ENCODE data around the gene PPM1B. TPM values are rescaled to one million over a fixed set of nuclear protein-coding genes. Genes with fewer than 3 reads are reported as not detected.

PPM1B gene
- total and polyA plus RNA-seq, 10 of the 15 experiments (the other 5 are each of a cell fraction or from before 2014, with no cell fraction given) = 12.5 to 53.4 (median 33.7) TPM

GRCh38 chr2:44136252-44136651 lies 32.4 kb upstream of the PPM1B start (continued):
- TF ChIP-seq, protein P1, sequence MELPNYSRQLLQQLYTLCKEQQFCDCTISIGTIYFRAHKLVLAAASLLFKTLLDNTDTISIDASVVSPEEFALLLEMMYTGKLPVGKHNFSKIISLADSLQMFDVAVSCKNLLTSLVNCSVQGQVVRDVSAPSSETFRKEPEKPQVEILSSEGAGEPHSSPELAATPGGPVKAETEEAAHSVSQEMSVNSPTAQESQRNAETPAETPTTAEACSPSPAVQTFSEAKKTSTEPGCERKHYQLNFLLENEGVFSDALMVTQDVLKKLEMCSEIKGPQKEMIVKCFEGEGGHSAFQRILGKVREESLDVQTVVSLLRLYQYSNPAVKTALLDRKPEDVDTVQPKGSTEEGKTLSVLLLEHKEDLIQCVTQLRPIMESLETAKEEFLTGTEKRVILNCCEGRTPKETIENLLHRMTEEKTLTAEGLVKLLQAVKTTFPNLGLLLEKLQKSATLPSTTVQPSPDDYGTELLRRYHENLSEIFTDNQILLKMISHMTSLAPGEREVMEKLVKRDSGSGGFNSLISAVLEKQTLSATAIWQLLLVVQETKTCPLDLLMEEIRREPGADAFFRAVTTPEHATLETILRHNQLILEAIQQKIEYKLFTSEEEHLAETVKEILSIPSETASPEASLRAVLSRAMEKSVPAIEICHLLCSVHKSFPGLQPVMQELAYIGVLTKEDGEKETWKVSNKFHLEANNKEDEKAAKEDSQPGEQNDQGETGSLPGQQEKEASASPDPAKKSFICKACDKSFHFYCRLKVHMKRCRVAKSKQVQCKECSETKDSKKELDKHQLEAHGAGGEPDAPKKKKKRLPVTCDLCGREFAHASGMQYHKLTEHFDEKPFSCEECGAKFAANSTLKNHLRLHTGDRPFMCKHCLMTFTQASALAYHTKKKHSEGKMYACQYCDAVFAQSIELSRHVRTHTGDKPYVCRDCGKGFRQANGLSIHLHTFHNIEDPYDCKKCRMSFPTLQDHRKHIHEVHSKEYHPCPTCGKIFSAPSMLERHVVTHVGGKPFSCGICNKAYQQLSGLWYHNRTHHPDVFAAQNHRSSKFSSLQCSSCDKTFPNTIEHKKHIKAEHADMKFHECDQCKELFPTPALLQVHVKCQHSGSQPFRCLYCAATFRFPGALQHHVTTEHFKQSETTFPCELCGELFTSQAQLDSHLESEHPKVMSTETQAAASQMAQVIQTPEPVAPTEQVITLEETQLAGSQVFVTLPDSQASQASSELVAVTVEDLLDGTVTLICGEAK (IDR thresholded peaks at IDR 0.05; ENCODE audit: borderline replicate concordance) = no peak
- TF ChIP-seq MTA3 (IDR thresholded peaks at IDR 0.05; ENCODE audit: borderline replicate concordance, low read length) (no peak), BMI1 (IDR thresholded peaks at IDR 0.05; ENCODE audit: borderline replicate concordance) (no peak), POU2F2 (IDR thresholded peaks at IDR 0.05; ENCODE audit: borderline replicate concordance, low read depth, low read length) (no peak), SMAD1 (IDR thresholded peaks at IDR 0.05; ENCODE audit: low read depth, partially characterized antibody) (no peak), ZSCAN29 (IDR thresholded peaks at IDR 0.05) (no peak)

DNA sequence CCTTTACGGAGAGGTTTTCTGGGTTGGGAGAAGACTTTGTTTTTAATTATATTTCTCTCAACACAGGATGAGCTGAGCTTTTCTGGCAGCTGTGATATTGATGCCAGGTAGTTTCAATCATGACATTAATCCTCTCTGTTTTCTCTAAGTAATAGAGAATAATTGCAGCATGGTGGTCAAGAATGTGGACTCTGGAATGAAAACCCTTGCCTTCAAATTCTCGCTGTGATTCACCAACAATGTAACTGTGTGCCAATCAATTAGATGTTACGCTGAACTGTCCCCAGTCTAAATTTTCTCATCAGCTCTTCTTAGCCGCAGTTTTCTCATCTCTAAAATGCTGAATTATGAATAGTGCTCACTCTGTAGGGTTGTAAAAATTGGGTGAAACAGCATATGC lies 31.6 kb upstream of the PPM1B start:
- H4K20me1 ChIP-seq (ENCODE audit: control insufficient read depth, insufficient read depth) = no peaks in the 10 kb centered on the region
- no peak for DNase-seq (ENCODE audit: low read depth, low spot score)
- H3K4me1 ChIP-seq (ENCODE audit: control insufficient read depth, insufficient read depth, low read length) = no peaks in the 10 kb centered on the region
- no peak for ATAC-seq
- TF ChIP-seq DPF2 (IDR thresholded peaks at IDR 0.05) (no peak), GABPA (IDR thresholded peaks at IDR 0.05; ENCODE audit: low read depth) (no peak)
- no peaks in the 10 kb centered on the region for H3K27me3 ChIP-seq (replicated peaks in 1 of 2; ENCODE audit: control insufficient read depth in 2 of 2, insufficient read depth in 2 of 2, low read length in 1 of 2)
- H3K9ac ChIP-seq (ENCODE audit: control insufficient read depth, insufficient read depth, low read length) = no peak overlapping the region
- H2AFZ ChIP-seq (ENCODE audit: control insufficient read depth, low read depth, low read length) = no peak overlapping the region
- ChIA-PET CTCF (no interaction called here), POLR2A (no interaction called here), RAD21 (ENCODE audit: unreplicated experiment) (no interaction called here), SMC1A (ENCODE audit: uncharacterized antibody, unreplicated experiment) (no interaction called here)
- H3K79me2 ChIP-seq (ENCODE audit: control insufficient read depth, insufficient read depth, low read length) = no peaks in the 10 kb centered on the region
- H3K27ac ChIP-seq (ENCODE audit: control insufficient read depth, insufficient read depth) = no peak overlapping the region
- H3K4me3 ChIP-seq = no peak overlapping the region
- H3K4me2 ChIP-seq (ENCODE audit: control insufficient read depth, insufficient read depth) = no peak overlapping the region
- WGBS (ENCODE audit: insufficient coverage, insufficient replicate concordance, low lambda C conversion rate, missing lambda C conversion rate) = 58% methylated on average over 4 of the region's 4 CpGs
- no peak for FAIRE-seq
- no peaks in the 10 kb centered on the region for H3K9me3 ChIP-seq (replicated peaks; ENCODE audit: control insufficient read depth, insufficient read depth, low read length)
- intact Hi-C loops (cut with micrococcal nuclease; ENCODE audit: unreplicated experiment) = no loop called here
- BruUV-seq (replicated peaks) = no TSS peak
- in situ Hi-C loops (cut with MboI) = no loop called here
- no peaks in the 10 kb centered on the region for H3K36me3 ChIP-seq (ENCODE audit: control insufficient read depth in 2 of 2, insufficient read depth in 2 of 2, low read length in 1 of 2)

All from GM12878 (cell line).